ENCODE measurements around the gene HHEX. TPM values are rescaled to one million over a fixed set of nuclear protein-coding genes. Genes with fewer than 3 reads are reported as not detected.

The HHEX gene
- total RNA-seq, 2 donors from 2014 or later = 96.5 to 113 TPM

DNA sequence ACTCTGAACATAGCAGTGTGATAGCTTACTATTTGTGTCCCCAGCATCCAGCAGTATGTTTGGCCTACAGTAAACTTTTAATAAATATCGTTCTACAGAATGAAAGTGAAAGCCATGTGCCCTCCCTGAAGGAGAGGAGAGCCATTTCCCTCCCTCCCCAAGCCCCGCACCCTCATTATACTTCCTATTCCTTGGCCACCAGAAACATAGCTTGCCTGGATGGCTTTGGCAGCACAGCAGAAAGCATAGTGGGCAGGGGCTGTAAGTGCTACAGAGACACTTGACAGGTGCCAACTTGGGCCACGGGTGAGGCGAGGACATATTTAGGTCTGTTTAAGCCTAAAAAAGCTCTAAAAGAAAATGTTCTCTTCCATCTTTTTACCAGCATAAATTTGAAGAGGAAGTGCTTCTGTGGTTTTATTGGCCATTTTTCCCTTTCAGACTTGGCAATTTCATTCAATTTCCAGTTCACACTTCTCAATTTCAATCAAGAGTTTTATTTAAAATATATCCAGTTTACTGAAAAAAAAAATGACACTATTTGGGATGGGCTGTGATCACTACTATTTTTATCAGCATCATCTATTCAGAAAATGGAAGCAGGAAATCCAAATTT, 12.7 kb downstream of the HHEX start:
- no peak overlapping the region for H3K4me3 Mint-ChIP-seq
- no peaks in the 10 kb centered on the region for H3K36me3 ChIP-seq (ENCODE audit: control insufficient read depth, insufficient read depth, low read length)
- H3K27ac Mint-ChIP-seq = no peak overlapping the region
- H3K4me1 ChIP-seq (ENCODE audit: control insufficient read depth, insufficient read depth, low read length) = no peaks in the 10 kb centered on the region
- H3K9me3 ChIP-seq (ENCODE audit: control insufficient read depth, low read length) = no peaks in the 10 kb centered on the region
- peaks cover 6% of the 10 kb centered on the region for H3K27me3 ChIP-seq (ENCODE audit: control insufficient read depth, insufficient read depth, low read length, poor library complexity, severe bottlenecking)
- H3K36me3 Mint-ChIP-seq (ENCODE audit: low read depth) = no peaks in the 10 kb centered on the region
- no peaks in the 10 kb centered on the region for H3K9me3 Mint-ChIP-seq
- H3K9ac ChIP-seq (ENCODE audit: extremely low read depth, low read length, poor library complexity, severe bottlenecking) = no peak overlapping the region
- TF ChIP-seq, protein P1, sequence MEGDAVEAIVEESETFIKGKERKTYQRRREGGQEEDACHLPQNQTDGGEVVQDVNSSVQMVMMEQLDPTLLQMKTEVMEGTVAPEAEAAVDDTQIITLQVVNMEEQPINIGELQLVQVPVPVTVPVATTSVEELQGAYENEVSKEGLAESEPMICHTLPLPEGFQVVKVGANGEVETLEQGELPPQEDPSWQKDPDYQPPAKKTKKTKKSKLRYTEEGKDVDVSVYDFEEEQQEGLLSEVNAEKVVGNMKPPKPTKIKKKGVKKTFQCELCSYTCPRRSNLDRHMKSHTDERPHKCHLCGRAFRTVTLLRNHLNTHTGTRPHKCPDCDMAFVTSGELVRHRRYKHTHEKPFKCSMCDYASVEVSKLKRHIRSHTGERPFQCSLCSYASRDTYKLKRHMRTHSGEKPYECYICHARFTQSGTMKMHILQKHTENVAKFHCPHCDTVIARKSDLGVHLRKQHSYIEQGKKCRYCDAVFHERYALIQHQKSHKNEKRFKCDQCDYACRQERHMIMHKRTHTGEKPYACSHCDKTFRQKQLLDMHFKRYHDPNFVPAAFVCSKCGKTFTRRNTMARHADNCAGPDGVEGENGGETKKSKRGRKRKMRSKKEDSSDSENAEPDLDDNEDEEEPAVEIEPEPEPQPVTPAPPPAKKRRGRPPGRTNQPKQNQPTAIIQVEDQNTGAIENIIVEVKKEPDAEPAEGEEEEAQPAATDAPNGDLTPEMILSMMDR (conservative IDR thresholded peaks at IDR 0.05) = no peak
- no peak overlapping the region for H3K27ac ChIP-seq (ENCODE audit: low read depth, low read length)
- no peak for DNase-seq
- H3K4me3 ChIP-seq (ENCODE audit: low read length) = no peak overlapping the region
- peaks cover 32% of the 10 kb centered on the region for H3K27me3 Mint-ChIP-seq (ENCODE audit: insufficient read depth)
- peaks cover 19% of the 10 kb centered on the region for H3K4me1 Mint-ChIP-seq
- WGBS, 2 experiments (ENCODE audit: insufficient coverage in 1 of 2, insufficient read length in 1 of 2) = 91 to 95% methylated on average over 2 to 4 of the region's 4 CpGs

- Mint-ChIP-seq H3K9me3 (peaks cover 18% of the 10 kb centered on the region), H3K27ac (no peak overlapping the region), H3K27me3 (ENCODE audit: insufficient read depth) (no peaks in the 10 kb centered on the region), H3K4me1 (peaks cover 1% of the 10 kb centered on the region), H3K4me3 (no peak overlapping the region), H3K36me3 (ENCODE audit: low read depth) (no peaks in the 10 kb centered on the region)
- H3K36me3 ChIP-seq (ENCODE audit: control insufficient read depth, insufficient read depth, low read length) = no peaks in the 10 kb centered on the region
- H3K4me3 ChIP-seq (ENCODE audit: low read length) = no peak overlapping the region
- peaks cover 23% of the 10 kb centered on the region for H3K9me3 ChIP-seq (ENCODE audit: control insufficient read depth, low read length)
- TF ChIP-seq, protein P1 (conservative IDR thresholded peaks at IDR 0.05) = no peak
- DNase-seq = no peak
- H3K9ac ChIP-seq (ENCODE audit: extremely low read depth, low read length, poor library complexity, severe bottlenecking) = no peak overlapping the region
- H3K4me1 ChIP-seq (ENCODE audit: control insufficient read depth, insufficient read depth, low read length) = no peaks in the 10 kb centered on the region
- H3K27me3 ChIP-seq (ENCODE audit: control insufficient read depth, insufficient read depth, low read length, poor library complexity, severe bottlenecking) = no peaks in the 10 kb centered on the region
- 92 to 94% methylated on average over 2 to 10 of the region's 10 CpGs for WGBS, 2 experiments (ENCODE audit: insufficient coverage in 1 of 2, insufficient read length in 1 of 2)
- H3K27ac ChIP-seq (ENCODE audit: low read depth, low read length) = no peak overlapping the region
Observed at GRCh38 chr10:92712016-92712889, 22.5 kb downstream of the HHEX start.

- Mint-ChIP-seq H3K9me3 (peaks cover 18% of the 10 kb centered on the region), H3K27me3 (ENCODE audit: insufficient read depth) (no peaks in the 10 kb centered on the region), H3K4me1 (peaks cover 1% of the 10 kb centered on the region), H3K36me3 (ENCODE audit: low read depth) (no peaks in the 10 kb centered on the region), H3K27ac (no peak overlapping the region), H3K4me3 (no peak overlapping the region)
- no peaks in the 10 kb centered on the region for H3K36me3 ChIP-seq (ENCODE audit: control insufficient read depth, insufficient read depth, low read length)
- 71 to 87% methylated on average over 2 to 7 of the region's 7 CpGs for WGBS, 2 experiments (ENCODE audit: insufficient coverage in 1 of 2, insufficient read length in 1 of 2)
- H3K9me3 ChIP-seq (ENCODE audit: control insufficient read depth, low read length) = peaks cover 23% of the 10 kb centered on the region
- H3K4me1 ChIP-seq (ENCODE audit: control insufficient read depth, insufficient read depth, low read length) = no peaks in the 10 kb centered on the region
- H3K27me3 ChIP-seq (ENCODE audit: control insufficient read depth, insufficient read depth, low read length, poor library complexity, severe bottlenecking) = no peaks in the 10 kb centered on the region
- H3K4me3 ChIP-seq (ENCODE audit: low read length) = no peak overlapping the region
- TF ChIP-seq, protein P1 (conservative IDR thresholded peaks at IDR 0.05) = no peak
- H3K9ac ChIP-seq (ENCODE audit: extremely low read depth, low read length, poor library complexity, severe bottlenecking) = no peak overlapping the region
- DNase-seq = no peak
- H3K27ac ChIP-seq (ENCODE audit: low read depth, low read length) = no peak overlapping the region
Observed at GRCh38 chr10:92714152-92714845, 24.5 kb downstream of the HHEX start.
